Body of pancreas (tissue), 4 donors: ENCODE results near the gene RECK. TPM values are rescaled to one million over a fixed set of nuclear protein-coding genes. Genes with fewer than 3 reads are reported as not detected.

ENCODE experiments used
- ATAC-seq: fragments of 150-250 bp; one replicate; pipeline ENCODE4 v1.9.1; 2016
- DNase-seq, 4 donors: peaks; one replicate each; pipeline ENCODE4 v3.0.0-alpha.2; 2019
- H3K27ac ChIP-seq, 4 donors: fragments of 200-600 bp; sonication (generic); 1 replicate in 3 of 4; 2 replicates in 1 of 4; pipeline versions ENCODE4 v1.5.1 to v1.6.1; 2016 to 2019; ENCODE audit warnings: mild to moderate bottlenecking in 1 of 4, mixed read lengths in 1 of 4, moderate library complexity in 1 of 4
- H3K27me3 ChIP-seq, 2 donors: fragments of 200-600 bp; sonication (generic); one replicate each; pipeline ENCODE4 v1.6.0; 2016; ENCODE audit warnings: mild to moderate bottlenecking in 1 of 2
- H3K36me3 ChIP-seq, 2 donors: fragments of 200-600 bp; sonication (generic); replicated peaks in 1 of 2; 2 replicates each; pipeline ENCODE4 v1.5.1; 2016; ENCODE audit warnings: low read depth in 2 of 2; ENCODE audit not compliant: insufficient read depth in 1 of 2
- H3K4me1 ChIP-seq: fragments of 200-600 bp; sonication (generic); one replicate; pipeline ENCODE4 v1.6.0; 2016
- H3K4me3 ChIP-seq, 2 donors: fragments of 200-600 bp; sonication (generic); 1 replicate in 1 of 2; 2 replicates in 1 of 2; pipeline ENCODE4 v1.5.1; 2016 to 2019
- H3K9me3 ChIP-seq, 3 donors: fragments of 200-600 bp; sonication (generic); 1 replicate in 2 of 3; 2 replicates in 1 of 3; pipeline ENCODE4 v1.5.1; 2016
- CTCF ChIP-seq, 7 experiments: fragments of 450-650 bp in 4 of 7; fragments of 200-600 bp in 3 of 7; sonication (generic) in 3 of 7; IDR thresholded peaks; one replicate each; pipeline ENCODE4 v1.5.1; 2016 to 2019; ENCODE audit warnings: antibody characterized with exemption in 7 of 7
- POLR2A ChIP-seq, 3 donors: fragments of 450-650 bp; IDR thresholded peaks; one replicate each; pipeline ENCODE4 v1.6.1; 2016; ENCODE audit warnings: antibody characterized with exemption in 3 of 3, mild to moderate bottlenecking in 2 of 3
- whole genome bisulfite sequencing, 2 donors: methylation state at CpG; one replicate each; pipeline ENCODE4 v1.1.5; 2017; 5-methylcytosine and 5-hydroxymethylcytosine counted together
- intact Hi-C: fragments of 100-400 bp; cut with DNase I; formaldehyde crosslinking; loops from one replicate; pipeline ENCODE4 v1.15.1; 2023
- total RNA-seq, 2 donors: library from RNA; depleted of rRNA; stranded (reverse); fragments of >200 nt; gene quantifications; one replicate each; pipeline ENCODE4 v1.1.0, GENCODE V29; 2016

The RECK gene
- total RNA-seq, 2 donors from 2014 or later, result 2.6 to 7.0 TPM

GRCh38 chr9:36119476-36119875, 82.8 kb downstream of the RECK start:
- ATAC-seq (no peak), DNase-seq (no peak)
- Histone ChIP-seq H3K4me3 (no peak overlapping the region), H3K36me3 (no peaks in the 10 kb centered on the region), H3K27ac (no peak overlapping the region), H3K27me3 (no peaks in the 10 kb centered on the region), H3K4me1 (no peaks in the 10 kb centered on the region), H3K9me3 (no peaks in the 10 kb centered on the region)
- intact Hi-C loops, result no loop called here
- WGBS, 2 donors, result 70 to 71% methylated on average over 7 of the region's 7 CpGs
- TF ChIP-seq POLR2A (IDR thresholded peaks at IDR 0.05) (no peak), CTCF (IDR thresholded peaks at IDR 0.05) (no peak)

GRCh38 chr9:36120705-36121104, 84.0 kb downstream of the RECK start:
- Histone ChIP-seq H3K27ac (no peak overlapping the region), H3K27me3 (no peaks in the 10 kb centered on the region), H3K4me3 (no peak overlapping the region), H3K4me1 (no peaks in the 10 kb centered on the region), H3K9me3 (no peaks in the 10 kb centered on the region), H3K36me3 (no peaks in the 10 kb centered on the region)
- intact Hi-C loops, result no loop called here
- 68 to 75% methylated on average over 4 of the region's 4 CpGs for WGBS, 2 donors
- ATAC-seq (no peak), DNase-seq (no peak)
- TF ChIP-seq CTCF (IDR thresholded peaks at IDR 0.05), result no peak
- TF ChIP-seq POLR2A (IDR thresholded peaks at IDR 0.05), result no peak

DNA sequence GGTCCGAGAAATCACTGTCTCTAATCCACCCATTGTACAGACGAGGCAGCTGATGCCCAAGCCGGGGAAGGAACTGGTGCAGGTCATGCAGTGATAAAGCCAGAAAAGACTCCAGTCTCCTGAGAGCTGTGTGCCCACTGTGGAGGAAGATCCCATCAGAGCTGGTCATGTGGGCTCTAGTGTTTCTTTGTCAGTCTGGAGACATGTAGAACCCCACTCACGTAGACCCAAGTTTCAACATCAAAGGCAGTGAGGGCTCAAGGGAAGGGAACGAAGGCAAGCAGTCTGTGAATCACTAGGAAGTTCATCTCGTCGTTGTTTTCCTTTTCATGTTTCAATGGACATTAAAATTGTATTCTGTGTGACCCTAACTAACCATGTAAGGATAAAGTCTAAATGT, 85.3 kb downstream of the RECK start:
- ATAC-seq (no peak), DNase-seq (no peak)
- intact Hi-C loops, result no loop called here
- Histone ChIP-seq H3K27me3 (no peaks in the 10 kb centered on the region), H3K27ac (no peak overlapping the region), H3K4me1 (no peaks in the 10 kb centered on the region), H3K4me3 (no peak overlapping the region), H3K9me3 (no peaks in the 10 kb centered on the region), H3K36me3 (no peaks in the 10 kb centered on the region)
- TF ChIP-seq POLR2A (IDR thresholded peaks at IDR 0.05) (no peak), CTCF (IDR thresholded peaks at IDR 0.05) (no peak)
- 76 to 78% methylated on average over 7 of the region's 7 CpGs for WGBS, 2 donors

DNA sequence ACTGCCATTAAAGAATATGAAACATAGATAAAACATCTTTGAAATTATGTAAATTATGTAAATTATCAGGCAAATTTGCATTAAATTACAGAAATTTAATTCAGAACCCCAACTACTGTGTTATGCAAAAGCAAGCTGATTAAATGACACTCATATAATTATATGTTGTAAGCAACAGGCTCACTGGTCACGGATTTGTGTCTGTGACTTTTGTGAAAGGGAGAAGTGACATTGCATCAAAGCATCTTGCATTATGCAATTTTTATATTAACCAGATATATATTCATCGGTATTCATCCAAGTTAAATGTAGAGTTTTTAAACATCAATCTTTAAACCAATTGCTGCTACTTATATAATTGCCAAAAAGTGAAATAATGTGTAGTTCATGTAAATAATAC, 86.8 kb downstream of the RECK start:
- no peak for TF ChIP-seq CTCF (IDR thresholded peaks at IDR 0.05)
- TF ChIP-seq POLR2A (IDR thresholded peaks at IDR 0.05), result no peak
- WGBS, 2 donors, result 81 to 88% methylated on average over 2 of the region's 2 CpGs
- H3K9me3 ChIP-seq, result no peaks in the 10 kb centered on the region
- no peaks in the 10 kb centered on the region for H3K4me1 ChIP-seq
- H3K27me3 ChIP-seq, result no peaks in the 10 kb centered on the region
- intact Hi-C loops, result no loop called here
- no peak overlapping the region for H3K4me3 ChIP-seq
- ATAC-seq, result no peak
- DNase-seq, result no peak
- H3K36me3 ChIP-seq, result no peaks in the 10 kb centered on the region
- no peak overlapping the region for H3K27ac ChIP-seq

DNA sequence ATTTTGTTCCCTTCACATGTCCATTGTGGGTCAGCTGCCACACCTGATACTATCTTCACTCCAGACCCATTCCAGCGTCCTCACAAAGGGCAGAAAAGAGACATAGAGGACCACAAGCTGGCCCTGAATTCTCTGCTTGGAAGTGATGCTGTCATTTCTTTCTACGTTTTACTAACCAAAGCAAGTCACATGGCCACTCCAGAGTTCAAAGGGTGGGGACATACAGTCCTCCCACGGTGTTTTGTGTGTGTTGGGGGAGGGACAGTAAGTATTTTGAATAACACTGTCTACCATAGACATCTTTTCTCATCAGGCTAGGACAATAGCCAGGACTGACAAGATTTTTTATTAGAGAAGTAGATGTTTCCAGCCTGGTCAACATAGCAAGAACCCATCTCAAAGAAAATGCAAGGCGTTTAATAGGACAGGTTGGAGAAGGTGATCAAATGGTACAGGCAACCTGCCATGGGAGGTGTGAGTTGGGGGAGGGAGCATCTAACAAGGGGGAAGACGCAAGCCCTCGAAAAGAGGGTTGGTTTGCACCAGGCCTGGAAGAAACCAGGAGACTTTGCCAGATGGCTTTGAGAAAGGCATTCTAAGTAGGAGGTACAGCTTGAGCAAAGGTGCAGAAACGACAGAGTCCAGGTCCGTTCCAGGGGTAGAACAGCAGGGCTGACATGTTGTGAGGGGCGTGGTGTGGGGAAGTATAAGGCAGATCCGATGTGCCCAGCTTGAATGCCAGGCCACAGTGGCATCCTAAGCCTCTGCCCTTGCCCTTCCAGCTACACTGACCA, 88.5 kb downstream of the RECK start:
- TF ChIP-seq CTCF (IDR thresholded peaks at IDR 0.05), result no peak
- no peak for TF ChIP-seq POLR2A (IDR thresholded peaks at IDR 0.05)
- Histone ChIP-seq H3K9me3 (no peaks in the 10 kb centered on the region), H3K4me1 (no peaks in the 10 kb centered on the region), H3K4me3 (no peak overlapping the region), H3K36me3 (no peaks in the 10 kb centered on the region), H3K27ac (no peak overlapping the region), H3K27me3 (no peaks in the 10 kb centered on the region)
- intact Hi-C loops, result no loop called here
- WGBS, 2 donors, result 65 to 70% methylated on average over 10 of the region's 10 CpGs
- DNase-seq (no peak), ATAC-seq (no peak)
